NCI-H2107 (cell line): ENCODE results near the gene KCNN3.

Experiments used
- DNase-seq: peaks from one replicate; lab custom pipeline; 2025; lab: John Stamatoyannopoulos, UW

The KCNN3 gene

DNA sequence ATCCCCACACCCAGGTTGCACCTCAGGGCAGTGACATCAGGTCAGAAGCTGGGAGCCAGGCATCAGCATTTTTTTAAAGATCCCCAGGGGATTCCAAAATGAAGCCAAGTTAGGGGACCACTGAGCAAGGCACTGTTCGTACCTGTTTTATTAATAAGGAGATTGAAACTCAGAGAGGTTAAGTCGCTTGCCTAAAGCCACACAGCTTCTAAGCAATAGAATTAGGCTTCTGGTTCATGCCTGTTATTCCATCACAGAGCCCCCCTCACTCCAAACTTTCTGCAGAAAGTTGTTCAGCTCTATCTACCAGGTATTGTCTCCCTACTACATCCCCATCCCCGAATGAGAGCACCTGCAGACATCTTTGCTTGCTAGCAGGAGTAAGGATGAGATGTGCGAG, 28.7 kb downstream of the KCNN3 start:
- DNase-seq = no peak

GRCh38 chr1:154840269-154841176, 29.6 kb downstream of the KCNN3 start:
- no peak for DNase-seq

DNA sequence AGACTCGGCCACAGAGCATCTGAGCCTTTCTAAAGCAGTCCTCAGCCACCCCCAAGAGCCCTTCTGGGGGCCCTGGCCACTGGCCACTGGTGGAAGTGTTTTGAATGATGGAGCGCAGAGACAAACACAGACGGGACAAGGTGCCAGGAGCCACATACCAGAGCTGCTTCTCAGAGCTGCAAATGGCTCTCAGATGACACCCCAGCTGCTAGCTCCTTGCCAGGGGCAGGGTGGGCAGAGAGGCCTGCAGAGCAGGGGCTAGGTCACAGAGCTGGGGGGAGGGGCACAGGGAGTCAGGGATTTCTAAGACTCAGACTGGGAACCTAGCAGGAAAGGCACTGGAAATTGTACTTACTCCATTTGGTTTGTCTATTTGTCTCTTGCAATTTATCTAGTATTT, 30.4 kb downstream of the KCNN3 start:
- no peak for DNase-seq

DNA sequence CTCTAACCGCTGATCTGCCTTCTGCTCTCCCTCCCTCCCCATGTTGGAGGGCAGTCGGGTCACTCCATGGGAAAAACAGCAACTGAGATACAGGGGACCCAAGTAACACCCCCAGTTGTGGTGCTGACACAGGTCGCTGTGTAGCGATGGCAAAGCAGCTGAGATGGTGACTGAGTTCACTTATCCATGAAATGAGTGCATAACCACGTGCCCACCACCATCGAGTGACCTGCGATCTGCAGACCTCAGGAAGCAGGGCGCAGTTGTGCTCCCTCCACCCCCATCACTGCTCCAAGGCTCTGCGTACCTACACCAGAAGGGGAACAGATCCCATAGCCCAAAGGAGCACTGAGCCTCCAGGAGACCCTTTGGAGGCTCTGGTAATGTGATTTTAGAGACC, 31.1 kb downstream of the KCNN3 start:
- no peak for DNase-seq

DNA sequence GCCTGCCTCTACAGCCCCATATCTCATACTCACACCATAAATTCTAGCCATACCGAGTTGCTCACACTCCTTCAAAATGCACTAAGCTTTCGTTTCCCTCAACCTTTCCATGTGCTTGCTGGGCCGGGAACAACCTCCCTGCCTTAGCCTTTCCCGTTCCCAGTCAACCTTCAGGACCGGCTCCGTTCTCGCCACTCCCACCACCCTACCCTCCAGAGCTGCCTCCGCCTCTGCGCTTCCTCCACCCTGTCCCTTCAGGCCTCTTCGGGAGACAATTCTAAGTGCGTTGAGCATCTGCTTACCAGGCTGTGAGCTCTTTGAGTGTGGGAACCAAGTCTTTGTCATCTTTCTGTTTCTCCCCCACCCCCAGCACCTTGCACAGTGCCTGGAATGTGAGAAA, 31.6 kb downstream of the KCNN3 start:
- DNase-seq = no peak

DNA sequence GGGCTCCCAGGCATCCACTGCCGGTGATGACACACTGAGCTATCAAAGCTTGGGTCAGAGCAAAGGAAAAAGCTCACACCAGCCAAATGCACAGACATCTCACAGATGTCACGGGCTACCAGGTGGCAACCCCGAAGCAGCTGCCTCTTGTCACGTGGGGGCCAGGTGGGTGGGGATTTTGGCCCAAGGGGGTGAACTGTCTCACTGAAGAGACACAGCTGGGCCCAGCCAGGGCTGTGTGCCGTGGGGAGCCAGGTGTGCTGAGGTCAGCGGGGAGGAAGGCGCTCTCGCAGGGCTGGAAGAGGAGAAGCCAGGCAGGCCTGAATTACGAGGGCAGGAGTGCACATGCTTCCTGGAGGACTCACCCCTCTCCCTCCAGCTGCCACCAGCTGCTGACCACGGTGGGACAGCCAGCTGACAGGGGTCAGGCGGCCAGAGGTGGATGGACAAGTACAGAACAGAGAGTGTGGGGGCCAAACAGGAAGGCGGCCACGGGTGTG, 32.4 kb downstream of the KCNN3 start:
- peak; percentile 42 for DNase-seq

- DNase-seq = no peak
Observed at GRCh38 chr1:154837034-154837671, 32.9 kb downstream of the KCNN3 start.

DNA sequence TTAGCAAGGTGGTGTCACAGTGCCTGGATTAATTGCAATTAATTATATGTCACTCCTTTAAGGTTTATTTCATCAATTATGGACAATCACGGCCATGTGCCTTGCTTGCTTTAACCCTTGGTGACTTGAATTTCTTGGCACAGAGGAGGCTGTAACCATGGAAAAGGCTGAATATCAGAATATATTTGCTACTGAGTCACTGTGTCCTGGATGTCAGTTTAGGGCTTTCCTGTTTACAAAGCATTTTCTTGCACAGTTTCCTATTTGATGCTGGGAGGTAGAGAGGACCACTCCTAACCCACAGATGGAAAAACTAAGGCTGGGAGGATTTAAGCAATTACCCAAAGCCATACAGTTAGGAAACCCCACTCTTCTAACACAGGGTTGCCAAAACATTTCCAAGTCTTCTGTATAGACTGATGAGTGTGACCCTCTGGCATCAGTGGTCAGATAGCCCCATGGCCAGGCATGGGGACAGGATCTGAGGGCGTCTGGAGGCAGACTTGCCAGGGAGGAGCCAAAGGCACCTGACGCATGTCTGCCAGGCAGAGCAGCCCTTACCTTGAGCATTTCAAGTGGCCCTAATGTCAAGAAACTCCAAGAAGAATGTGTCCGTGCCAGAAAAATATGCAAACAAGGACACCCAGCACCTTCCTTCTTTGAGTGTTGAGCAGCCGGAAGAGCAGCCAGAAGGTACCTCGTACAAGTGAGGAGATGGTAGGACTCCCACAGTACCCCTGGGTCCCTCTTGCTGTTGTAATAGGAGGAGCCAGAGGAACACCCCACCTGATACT, 34.4 kb downstream of the KCNN3 start:
- no peak for DNase-seq

DNA sequence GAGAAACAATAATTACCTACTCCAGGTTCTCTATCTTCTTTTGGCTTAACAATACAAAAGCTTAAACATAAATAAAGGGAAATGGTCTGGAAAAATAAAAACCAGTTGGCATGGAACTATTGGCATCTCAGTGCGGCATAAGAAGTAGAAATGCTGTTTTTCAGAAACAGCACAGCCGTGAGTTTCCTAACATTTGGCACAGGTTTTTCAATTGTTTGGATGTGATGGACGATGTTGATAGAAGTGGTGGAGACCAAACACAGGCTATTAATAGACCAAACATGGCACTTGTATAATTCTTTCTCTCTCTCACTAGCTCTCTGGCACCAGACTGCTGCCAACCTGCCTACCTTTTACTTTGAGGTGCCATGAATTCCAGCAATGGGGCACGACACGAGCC, 36.2 kb downstream of the KCNN3 start:
- no peak for DNase-seq

DNA sequence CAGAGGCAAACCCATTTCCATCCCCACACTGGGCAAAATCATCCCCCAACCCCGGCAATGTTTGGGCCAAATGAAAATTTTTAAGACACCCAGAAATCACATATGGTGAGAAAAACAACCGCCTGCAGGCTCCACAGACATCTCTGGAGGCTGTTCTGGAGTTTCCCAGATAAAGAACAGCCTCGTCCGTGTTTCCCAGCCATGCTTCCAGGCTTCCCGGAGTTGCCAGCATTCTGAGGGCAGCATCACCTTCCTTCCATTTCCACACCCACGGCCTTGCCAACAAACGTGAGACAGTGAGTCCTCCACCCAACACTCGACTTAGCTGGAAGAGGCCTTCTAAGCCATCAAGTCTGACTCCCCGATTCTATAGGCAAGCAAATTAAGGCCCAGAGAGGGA, 36.9 kb downstream of the KCNN3 start:
- DNase-seq = no peak

DNA sequence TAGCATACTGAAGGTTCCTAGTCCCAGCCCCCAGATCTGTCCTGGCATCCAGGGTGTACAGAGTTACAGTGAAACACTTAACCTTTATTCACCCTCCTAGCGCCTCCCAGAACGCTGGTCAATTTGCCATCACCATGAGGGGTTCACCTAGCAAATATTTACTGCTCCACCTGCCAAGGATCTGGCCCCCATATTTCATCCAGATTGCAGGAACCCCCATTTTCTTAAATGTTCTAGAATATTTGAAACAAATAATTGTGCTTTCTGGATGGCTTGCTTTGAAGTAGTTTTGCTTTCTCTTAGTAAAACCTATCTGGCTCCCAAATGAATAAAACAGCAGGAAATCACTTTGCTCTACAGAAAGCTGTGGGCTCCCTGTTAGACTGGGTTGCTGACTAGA, 37.7 kb downstream of the KCNN3 start:
- DNase-seq = no peak

GRCh38 chr1:154831462-154831861, 38.6 kb downstream of the KCNN3 start:
- DNase-seq = no peak

GRCh38 chr1:154829062-154829461, 41.0 kb downstream of the KCNN3 start:
- no peak for DNase-seq

GRCh38 chr1:154824179-154825000, 45.7 kb downstream of the KCNN3 start:
- DNase-seq = no peak

GRCh38 chr1:154822717-154823116, 47.4 kb downstream of the KCNN3 start:
- no peak for DNase-seq

GRCh38 chr1:154822233-154822632, 47.8 kb downstream of the KCNN3 start:
- no peak for DNase-seq

DNA sequence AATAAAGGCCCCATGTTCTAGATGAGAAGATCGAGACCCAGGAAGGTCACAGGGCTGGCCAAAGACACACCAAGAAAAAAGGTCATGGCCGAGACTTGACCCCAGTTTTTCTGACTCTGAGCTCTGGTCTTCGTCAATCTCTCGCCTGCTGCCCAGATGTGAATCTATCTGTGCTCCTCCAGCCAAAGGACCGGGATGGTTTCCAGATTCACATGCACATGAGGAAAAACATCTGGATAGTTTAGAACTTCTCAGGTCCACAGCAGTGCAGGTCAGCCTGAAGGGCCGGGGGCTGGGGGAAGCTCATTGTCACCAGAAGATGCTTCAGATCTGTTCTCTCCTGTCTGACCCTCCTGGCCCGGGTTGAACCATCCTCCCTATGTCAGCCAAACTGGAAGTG, 49.0 kb downstream of the KCNN3 start:
- DNase-seq = no peak

- DNase-seq = no peak
Observed at GRCh38 chr1:154820646-154821045, 49.4 kb downstream of the KCNN3 start.

DNA sequence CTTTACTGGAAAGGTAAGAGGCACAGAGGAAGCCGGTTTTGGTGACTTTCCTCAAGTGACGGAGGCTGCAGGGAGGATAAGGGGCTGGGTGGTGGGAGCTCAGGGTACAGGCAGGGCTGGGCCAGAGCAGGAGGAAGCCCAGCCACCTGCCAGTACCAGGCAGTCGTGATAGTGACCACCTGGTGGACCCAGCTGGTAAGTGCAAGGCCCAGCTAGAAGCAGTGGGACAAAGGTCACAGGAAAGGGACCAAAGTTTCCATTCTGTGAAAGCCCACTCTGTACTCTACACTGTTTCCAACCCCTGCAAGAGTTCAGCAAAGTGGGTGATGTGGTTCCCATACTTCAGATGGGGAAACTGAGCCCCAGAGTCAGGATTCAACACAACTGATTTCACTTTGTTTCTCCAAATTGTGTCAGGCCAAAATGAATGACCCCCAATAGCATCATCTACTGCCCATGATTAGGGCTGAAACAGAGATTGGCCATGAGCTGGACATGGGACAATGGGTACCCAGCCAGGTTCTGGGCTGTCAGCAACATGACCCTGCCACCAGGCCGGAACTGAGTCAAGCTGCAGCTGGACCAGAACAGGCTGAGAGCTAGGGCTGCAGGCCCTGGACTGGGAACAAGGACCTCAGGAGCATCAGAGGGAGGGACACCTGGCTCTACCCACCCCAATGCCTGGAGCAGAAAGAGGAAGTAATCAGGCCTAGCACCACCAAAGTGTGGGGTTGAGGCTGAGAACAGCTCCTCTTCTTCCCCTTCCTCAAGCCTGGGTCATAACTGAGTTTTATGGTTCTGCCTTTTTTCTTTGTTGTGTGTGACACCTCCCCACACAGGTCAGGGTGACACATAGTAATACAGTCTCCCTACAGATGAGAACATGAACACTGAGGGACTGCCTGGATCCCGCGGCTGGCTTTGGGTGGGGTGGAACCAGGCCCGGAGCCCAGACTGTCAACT, 50.2 kb downstream of the KCNN3 start:
- no peak for DNase-seq

GRCh38 chr1:154818911-154819310, 51.2 kb downstream of the KCNN3 start:
- no peak for DNase-seq

- DNase-seq = no peak
Observed at GRCh38 chr1:154816937-154817336, 53.1 kb downstream of the KCNN3 start.
